HepG2 (cell line): Measurements from ENCODE around the gene PKMYT1. TPM values are rescaled to one million over a fixed set of nuclear protein-coding genes. Genes with fewer than 3 reads are reported as not detected.

ENCODE experiments used
- ASH2L ChIP-seq: fragments of 300-600, 200-600 bp; sonication (generic); IDR thresholded peaks from 2 replicates; pipeline ENCODE4 v1.7.0; 2017; ENCODE audit warnings: low read depth, mild to moderate bottlenecking, moderate library complexity, mixed read lengths, low read length; ENCODE audit not compliant: insufficient read length
- CBX2 ChIP-seq, 2 experiments: fragments of 200-600 bp in 1 of 2; sonication (generic); formaldehyde crosslinking in 1 of 2; IDR thresholded peaks; 2 replicates each; pipeline versions ENCODE4 v1.7.0 to v1.8.1; 2018 to 2022; ENCODE audit warnings: low read depth in 2 of 2, low read length in 1 of 2, mild to moderate bottlenecking in 1 of 2, missing genetic modification reagents in 1 of 2
- EEA1 ChIP-seq: sonication (generic); formaldehyde crosslinking; IDR thresholded peaks from 2 replicates; pipeline ENCODE4 v1.5.1; 2020; ENCODE audit warnings: mild to moderate bottlenecking, missing genetic modification reagents, borderline replicate concordance
- FOXA3 ChIP-seq: IDR thresholded peaks from 2 replicates; pipeline ENCODE4 v1.6.1; 2016; ENCODE audit warnings: missing genetic modification reagents, missing compliant biosample characterization
- GPBP1L1 ChIP-seq: sonication (generic); formaldehyde crosslinking; IDR thresholded peaks from 2 replicates; pipeline ENCODE4 v1.5.0; 2020; ENCODE audit warnings: mild to moderate bottlenecking, missing genetic modification reagents
- GZF1 ChIP-seq: sonication (generic); formaldehyde crosslinking; IDR thresholded peaks from 2 replicates; pipeline ENCODE4 v1.5.1; 2020; ENCODE audit warnings: mild to moderate bottlenecking, missing genetic modification reagents
- HDAC1 ChIP-seq: sonication (generic); formaldehyde crosslinking; IDR thresholded peaks from 2 replicates; pipeline ENCODE4 v1.5.1; 2020; ENCODE audit warnings: mild to moderate bottlenecking, missing genetic modification reagents
- HDAC6 ChIP-seq: fragments of 200-600 bp; sonication (generic); IDR thresholded peaks from 2 replicates; pipeline ENCODE4 v1.7.0; 2017; ENCODE audit warnings: mild to moderate bottlenecking, antibody characterized with exemption, low read length, low read depth
- KDM4B ChIP-seq: sonication (generic); formaldehyde crosslinking; IDR thresholded peaks from 2 replicates; pipeline ENCODE4 v1.4.0; 2020; ENCODE audit warnings: missing genetic modification reagents
- MAFF ChIP-seq: IDR thresholded peaks from 2 replicates; pipeline ENCODE4 v1.6.1; 2011; ENCODE audit warnings: low read depth, low read length, improper control_type of control experiment
- MEF2D ChIP-seq: sonication (generic); formaldehyde crosslinking; IDR thresholded peaks from 2 replicates; pipeline ENCODE4 v1.5.1; 2020; ENCODE audit warnings: mild to moderate bottlenecking, missing genetic modification reagents
- NR2F6 ChIP-seq, 2 experiments: IDR thresholded peaks; 2 replicates each; pipeline ENCODE4 v1.6.1; 2016; ENCODE audit warnings: antibody characterized with exemption in 1 of 2, mild to moderate bottlenecking in 1 of 2
- SMAD1 ChIP-seq: sonication (generic); formaldehyde crosslinking; IDR thresholded peaks from 2 replicates; pipeline ENCODE4 v1.4.0; 2020; ENCODE audit warnings: missing genetic modification reagents, low read depth, mild to moderate bottlenecking, borderline replicate concordance
- TMF1 ChIP-seq: sonication (generic); formaldehyde crosslinking; IDR thresholded peaks from 2 replicates; pipeline ENCODE4 v1.8.1; 2022; ENCODE audit warnings: low read depth, missing genetic modification reagents
- ZBTB3 ChIP-seq: sonication (generic); formaldehyde crosslinking; IDR thresholded peaks from 2 replicates; pipeline ENCODE4 v1.4.0; 2020; ENCODE audit warnings: low read depth, mild to moderate bottlenecking, moderate library complexity, missing genetic modification reagents, borderline replicate concordance
- ZBTB37 ChIP-seq: sonication (generic); formaldehyde crosslinking; IDR thresholded peaks from 2 replicates; pipeline ENCODE4 v1.4.0; 2020; ENCODE audit warnings: mild to moderate bottlenecking, missing genetic modification reagents
- ZFX ChIP-seq: sonication (generic); formaldehyde crosslinking; IDR thresholded peaks from 2 replicates; pipeline ENCODE4 v1.4.0; 2020; ENCODE audit warnings: mild to moderate bottlenecking, low read depth, missing genetic modification reagents, moderate library complexity
- ZMAT3 ChIP-seq: sonication (generic); formaldehyde crosslinking; conservative IDR thresholded peaks from 2 replicates; pipeline ENCODE4 v1.7.0; 2021; ENCODE audit warnings: missing genetic modification reagents
- ZNF124 ChIP-seq: sonication (generic); formaldehyde crosslinking; IDR thresholded peaks from 2 replicates; pipeline ENCODE4 v1.4.0; 2020; ENCODE audit warnings: missing genetic modification reagents
- ZNF136 ChIP-seq: sonication (generic); formaldehyde crosslinking; IDR thresholded peaks from 2 replicates; pipeline ENCODE4 v1.8.1; 2022; ENCODE audit warnings: low read depth, mild to moderate bottlenecking, moderate library complexity, missing genetic modification reagents
- ZNF138 ChIP-seq: sonication (generic); formaldehyde crosslinking; IDR thresholded peaks from 2 replicates; pipeline ENCODE4 v1.5.0; 2020; ENCODE audit warnings: mild to moderate bottlenecking, low read depth, missing genetic modification reagents
- ZNF256 ChIP-seq: sonication (generic); formaldehyde crosslinking; conservative IDR thresholded peaks from 2 replicates; pipeline ENCODE4 v1.4.0; 2020; ENCODE audit warnings: missing genetic modification reagents
- ZNF383 ChIP-seq: sonication (generic); formaldehyde crosslinking; IDR thresholded peaks from 2 replicates; pipeline ENCODE4 v1.4.0; 2020; ENCODE audit warnings: missing genetic modification reagents, mild to moderate bottlenecking, borderline replicate concordance
- ZNF691 ChIP-seq: sonication (generic); formaldehyde crosslinking; IDR thresholded peaks from 2 replicates; pipeline ENCODE4 v1.4.0; 2020; ENCODE audit warnings: missing genetic modification reagents, low read depth, mild to moderate bottlenecking, borderline replicate concordance
- ZNF737 ChIP-seq: sonication (generic); formaldehyde crosslinking; IDR thresholded peaks from 2 replicates; pipeline ENCODE4 v1.5.0; 2020; ENCODE audit warnings: missing genetic modification reagents, mild to moderate bottlenecking, borderline replicate concordance
- ZNF740 ChIP-seq: sonication (generic); formaldehyde crosslinking; IDR thresholded peaks from 2 replicates; pipeline ENCODE4 v1.4.0; 2020; ENCODE audit warnings: missing genetic modification reagents
- ZNF776 ChIP-seq: sonication (generic); formaldehyde crosslinking; IDR thresholded peaks from 2 replicates; pipeline ENCODE4 v1.4.0; 2020; ENCODE audit warnings: mild to moderate bottlenecking, missing genetic modification reagents
- polyA plus RNA-seq, 8 experiments: library from polyadenylated mRNA; depleted of rRNA in 3 of 8; stranded (reverse) in 7 of 8; unstranded in 1 of 8; fragments of >200 nt; fragmentation: Illumina TruSeq in 4 of 8; extraction: Trizol in 4 of 8; gene quantifications; 2 replicates each; pipeline versions ENCODE4 v1.2.1 to v1.2.3, GENCODE V29; 2011 to 2016; ENCODE audit warnings: low read depth in 4 of 8, missing spikeins in 1 of 8, mixed read lengths in 1 of 8; ENCODE audit not compliant: insufficient read depth in 1 of 8
- total RNA-seq, 5 experiments: library from RNA; depleted of rRNA; stranded (reverse); fragments of >200 nt; fragmentation: Illumina TruSeq; extraction: Trizol; gene quantifications; 2 replicates each; pipeline ENCODE4 v1.2.3, GENCODE V29; 2016; ENCODE audit warnings: low read depth in 1 of 5

The PKMYT1 gene
- total and polyA plus RNA-seq, 2 of the 13 experiments (the other 11 are each of a cell fraction or from before 2014, with no cell fraction given): 7.0 to 27.8 TPM

- no peak for TF ChIP-seq ZBTB3 (CRISPR knock-in tag)
- TF ChIP-seq ZNF776 (CRISPR knock-in tag): no peak
- TF ChIP-seq ZNF383 (CRISPR knock-in tag): no peak
- TF ChIP-seq NR2F6 (IDR thresholded peaks at IDR 0.05): no peak
- TF ChIP-seq NR2F6 (CRISPR knock-in tag; IDR thresholded peaks at IDR 0.05): no peak
- TF ChIP-seq ZNF138 (CRISPR knock-in tag): no peak
- no peak for TF ChIP-seq TMF1 (CRISPR knock-in tag)
- no peak for TF ChIP-seq KDM4B
- no peak for TF ChIP-seq ZNF740 (CRISPR knock-in tag)
- TF ChIP-seq GZF1: no peak
- TF ChIP-seq ZBTB37: no peak
- TF ChIP-seq EEA1 (CRISPR knock-in tag): peak; percentile 72; the same call in 1 of the 2 replicates
- no peak for TF ChIP-seq MEF2D (CRISPR knock-in tag)
- TF ChIP-seq FOXA3 (CRISPR knock-in tag): no peak
- TF ChIP-seq HDAC1: peak; percentile 63; the same call in 1 of the 2 replicates
- no peak for TF ChIP-seq ZMAT3 (CRISPR knock-in tag)
- no peak for TF ChIP-seq ZNF256
- TF ChIP-seq SMAD1: no peak; the same call in 1 of the 2 replicates
- TF ChIP-seq MAFF: no peak
- TF ChIP-seq ZNF124: no peak
- no peak for TF ChIP-seq ZNF737 (CRISPR knock-in tag)
- peak; percentile 18; the same call in 1 of the 2 replicates for TF ChIP-seq ZFX (CRISPR knock-in tag)
- no peak for TF ChIP-seq ZNF691 (CRISPR knock-in tag)
- TF ChIP-seq CBX2 (IDR thresholded peaks at IDR 0.05; ENCODE audit: low read depth, low read length): no peak
- no peak for TF ChIP-seq CBX2 (CRISPR knock-in tag; IDR thresholded peaks at IDR 0.05; ENCODE audit: low read depth)
- no peak for TF ChIP-seq ZNF136 (CRISPR knock-in tag)
- no peak for TF ChIP-seq GPBP1L1 (CRISPR knock-in tag)
- no peak for TF ChIP-seq HDAC6
- no peak for TF ChIP-seq ASH2L
These were observed 16.3 kb downstream of the PKMYT1 start, which contains the start of gene KREMEN2 (continued) for GRCh38 chr16:2963723-2964474.
